HepG2 (cell line): Measurements from ENCODE around the gene HPS4. TPM values are rescaled to one million over a fixed set of nuclear protein-coding genes. Genes with fewer than 3 reads are reported as not detected.

Experiments used
- ATAC-seq: fragments of 200-7000 bp; cut with Tn5 transposase; 3 replicates; pipeline ENCODE4 v1.9.1; 2020; ENCODE audit warnings: mild to moderate bottlenecking, moderate library complexity
- BruUV-seq: library from RNA; stranded (reverse); fragments of 400-500 nt; replicated peaks from 2 replicates; lab custom pipeline; 2021; lab: Mats Ljungman, UMichigan
- CTCF ChIA-PET: fragments of 300-600 bp; formaldehyde crosslinking; extraction: SDS; loops from one replicate; lab custom pipeline; 2021; ENCODE audit warnings: low total read pairs, inconsistent platforms, low intra/inter-chr PET ratio; lab: Yijun Ruan, JAX
- POLR2A ChIA-PET: fragments of 350-600 bp; sonication (Branson Sonifier 250); formaldehyde crosslinking; loops from one replicate; lab custom pipeline; 2020; ENCODE audit warnings: antibody characterized with exemption, inconsistent platforms; lab: Yijun Ruan, JAX
- DNase-seq: peaks from one replicate; pipeline ENCODE4 v3.0.0-alpha.2; 2015; ENCODE audit warnings: low spot score
- FAIRE-seq: peaks from 3 replicates; lab custom pipeline; 2011; peaks lifted over from hg19 to GRCh38; lab: Jason Lieb, UNC
- H2AFZ ChIP-seq: one replicate; pipeline ENCODE4 v1.6.1; 2011; ENCODE audit warnings: low read length, inconsistent platforms
- H3K27ac ChIP-seq: fragments of 300-600 bp; 3 replicates; pipeline ENCODE4 v1.8.0; 2011; ENCODE audit warnings: mixed run types, mild to moderate bottlenecking, mixed read lengths, low read length, inconsistent platforms; ENCODE audit not compliant: insufficient read depth; ENCODE audit errors: extremely low read length
- H3K27me3 ChIP-seq, 2 experiments: fragments of 200-600 bp in 1 of 2; 2 replicates in 1 of 2; 3 replicates in 1 of 2; pipeline versions ENCODE4 v1.6.0 to v1.8.0; 2011; ENCODE audit warnings: low read length in 2 of 2, mild to moderate bottlenecking in 2 of 2, moderate library complexity in 2 of 2, inconsistent platforms in 1 of 2; ENCODE audit not compliant: insufficient read depth in 2 of 2, control insufficient read depth in 1 of 2
- H3K36me3 ChIP-seq, 2 experiments: fragments of 200-600 bp in 1 of 2; replicated peaks in 1 of 2; 2 replicates in 1 of 2; 3 replicates in 1 of 2; pipeline versions ENCODE4 v1.5.1 to v1.8.0; 2011; ENCODE audit warnings: low read length in 2 of 2, inconsistent platforms in 1 of 2; ENCODE audit not compliant: insufficient read depth in 2 of 2, control insufficient read depth in 1 of 2
- H3K4me1 ChIP-seq: 2 replicates; pipeline ENCODE4 v1.5.1; 2012; ENCODE audit warnings: low read length, inconsistent platforms; ENCODE audit not compliant: insufficient read depth
- H3K4me2 ChIP-seq: 2 replicates; pipeline ENCODE4 v1.6.0; 2011; ENCODE audit warnings: low read depth, low read length, inconsistent platforms
- H3K4me3 ChIP-seq, 3 experiments: fragments of 200-600 bp in 1 of 3; sonication (generic), shearing (Covaris generic) in 1 of 3; replicated peaks in 1 of 3; 2 replicates each; pipeline ENCODE4 v1.5.1; 2011 to 2016; ENCODE audit warnings: low read length in 3 of 3, inconsistent platforms in 2 of 3, low read depth in 2 of 3, mild to moderate bottlenecking in 2 of 3, control low read depth in 1 of 3, mixed read lengths in 1 of 3; ENCODE audit not compliant: insufficient read depth in 1 of 3
- H3K79me2 ChIP-seq: one replicate; pipeline ENCODE4 v1.6.1; 2011; ENCODE audit warnings: low read length, inconsistent platforms; ENCODE audit not compliant: insufficient read depth
- H3K9ac ChIP-seq: 2 replicates; pipeline ENCODE4 v1.6.0; 2011; ENCODE audit warnings: mild to moderate bottlenecking, low read depth, low read length, inconsistent platforms; ENCODE audit not compliant: insufficient read depth
- H3K9me3 ChIP-seq: 2 replicates; pipeline ENCODE4 v1.5.1; 2012; ENCODE audit warnings: mild to moderate bottlenecking, low read length
- H4K20me1 ChIP-seq: 2 replicates; pipeline ENCODE4 v1.6.0; 2011; ENCODE audit warnings: inconsistent platforms, mild to moderate bottlenecking, low read length, moderate library complexity; ENCODE audit not compliant: insufficient read depth
- AGO2 ChIP-seq: fragments of 200-400 bp; formaldehyde crosslinking; optimal IDR thresholded peaks from 2 replicates; pipeline ENCODE3; 2017; ENCODE audit warnings: mild to moderate bottlenecking, low read depth, low read length, moderate library complexity
- ESRRA ChIP-seq: sonication (generic); formaldehyde crosslinking; IDR thresholded peaks from 2 replicates; pipeline ENCODE4 v1.5.1; 2020; ENCODE audit warnings: mild to moderate bottlenecking, low read depth, missing genetic modification reagents
- ZBTB10 ChIP-seq: sonication (generic); formaldehyde crosslinking; IDR thresholded peaks from 2 replicates; pipeline ENCODE4 v1.4.0; 2020; ENCODE audit warnings: missing genetic modification reagents, borderline replicate concordance
- WGBS: methylation state at CpG from one replicate; pipeline ENCODE4 v1.1.6; 2017; ENCODE audit warnings: low lambda C conversion rate; 5-methylcytosine and 5-hydroxymethylcytosine counted together
- in situ Hi-C: cut with HindIII; loops from 2 replicates; pipeline ENCODE4 v1.10.0; 2017; ENCODE audit warnings: low pct_unique_long_range_greater_than_20kb; ENCODE audit not compliant: extremely low pct_ligation_motif_present
- intact Hi-C: fragments of 100-400 bp; cut with micrococcal nuclease; formaldehyde crosslinking; loops from one replicate; pipeline ENCODE4 v1.10.0; 2022; ENCODE audit not compliant: unreplicated experiment
- polyA plus RNA-seq, 8 experiments: library from polyadenylated mRNA; depleted of rRNA in 3 of 8; stranded (reverse) in 7 of 8; unstranded in 1 of 8; fragments of >200 nt; fragmentation: Illumina TruSeq in 4 of 8; extraction: Trizol in 4 of 8; gene quantifications; 2 replicates each; pipeline versions ENCODE4 v1.2.1 to v1.2.3, GENCODE V29; 2011 to 2016; ENCODE audit warnings: low read depth in 4 of 8, missing spikeins in 1 of 8, mixed read lengths in 1 of 8; ENCODE audit not compliant: insufficient read depth in 1 of 8
- total RNA-seq, 5 experiments: library from RNA; depleted of rRNA; stranded (reverse); fragments of >200 nt; fragmentation: Illumina TruSeq; extraction: Trizol; gene quantifications; 2 replicates each; pipeline ENCODE4 v1.2.3, GENCODE V29; 2016; ENCODE audit warnings: low read depth in 1 of 5

The HPS4 gene
- total and polyA plus RNA-seq, 2 of the 13 experiments (the other 11 are each of a cell fraction or from before 2014, with no cell fraction given): 27.4 to 34.0 TPM

DNA sequence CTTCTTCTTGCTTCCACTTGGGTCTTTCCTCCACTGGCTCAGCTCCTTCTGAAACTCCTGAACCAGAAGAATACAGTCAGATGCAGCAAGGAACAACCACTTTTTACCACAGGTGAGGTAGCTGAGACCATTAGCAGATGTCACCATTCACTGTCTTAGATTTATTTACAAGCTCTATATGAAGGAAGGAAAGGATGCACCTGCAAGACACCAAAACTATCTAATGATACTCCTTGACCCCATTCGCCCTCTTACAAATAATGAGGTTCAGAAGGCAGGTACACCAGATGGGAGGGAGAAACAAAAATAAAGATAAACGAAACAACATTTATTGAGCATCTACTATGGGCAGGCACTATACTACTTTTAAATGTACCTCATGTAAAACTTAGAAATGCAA lies 18.4 kb upstream of the HPS4 start (continued):
- TF ChIP-seq ZBTB10 (CRISPR knock-in tag): no peak
- TF ChIP-seq, all 625 proteins: peak for 0

DNA sequence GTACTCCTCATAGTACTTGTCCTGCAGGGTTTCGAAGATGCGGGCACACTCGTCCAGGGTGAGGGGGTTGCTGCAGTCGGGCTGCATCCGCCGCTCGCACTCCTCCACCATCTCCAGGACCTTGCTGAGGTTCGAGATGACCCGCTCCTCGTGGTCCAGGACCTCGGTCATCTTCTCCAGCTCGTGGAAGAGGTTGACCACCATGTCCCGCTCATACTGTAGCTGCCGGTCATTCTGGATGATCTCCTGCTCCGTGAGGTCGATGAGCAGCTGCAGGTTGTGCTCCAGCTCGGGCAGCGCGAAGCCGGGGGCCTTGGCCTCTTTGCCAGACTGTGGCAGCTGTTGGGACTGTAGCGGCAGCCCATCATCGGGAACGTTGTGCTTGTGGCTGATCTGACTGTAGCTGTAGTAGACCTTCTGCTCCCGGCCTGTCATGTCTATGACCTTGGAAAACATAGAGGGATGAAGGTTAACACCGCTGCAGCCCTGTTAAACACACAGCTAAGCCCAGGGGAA lies 15.7 kb upstream of the HPS4 start:
- Histone ChIP-seq H3K79me2 (no peaks in the 10 kb centered on the region), H4K20me1 (no peaks in the 10 kb centered on the region), H3K27me3 (no peaks in the 10 kb centered on the region), H3K36me3 (peaks cover 32 to 82% of the 10 kb centered on the region in 2 experiments), H2AFZ (no peak overlapping the region), H3K9me3 (no peaks in the 10 kb centered on the region), H3K9ac (no peak overlapping the region), H3K4me2 (no peak overlapping the region), H3K4me1 (no peaks in the 10 kb centered on the region), H3K4me3 (no peak overlapping the region), H3K27ac (no peak overlapping the region)
- no peak for TF ChIP-seq ESRRA (CRISPR knock-in tag)
- peak; percentile 25 for TF ChIP-seq AGO2
- no peak for FAIRE-seq
- no peak for ATAC-seq
- WGBS: 95% methylated on average over 7 of the region's 25 CpGs
- ChIA-PET POLR2A (interaction anchor here (1.5 kb wide), 2 partner anchors 13 to 16 kb away, joined by 3 to 4 read pairs; partner anchors contain the start of genes HPS4, SRRD and TFIP11), CTCF (no interaction called here)
- BruUV-seq: no TSS peak
- in situ Hi-C loops (no loop called here), intact Hi-C loops (no loop called here)
- DNase-seq: no peak
